HepG2 (cell line): ENCODE data around the gene SEMA7A. TPM values are rescaled to one million over a fixed set of nuclear protein-coding genes. Genes with fewer than 3 reads are reported as not detected.

ENCODE experiments used
- CEBPB ChIP-seq: IDR thresholded peaks from 2 replicates; pipeline ENCODE4 v1.6.1; 2011; ENCODE audit warnings: low read depth, low read length, improper control_type of control experiment, borderline replicate concordance
- CHD4 ChIP-seq: fragments of 200-600 bp; sonication (generic); IDR thresholded peaks from 2 replicates; pipeline ENCODE4 v1.7.0; 2017; ENCODE audit warnings: mild to moderate bottlenecking, low read length, borderline replicate concordance
- FOXA1 ChIP-seq, 2 experiments: fragments of 450-650 bp in 1 of 2; sonication (generic) in 1 of 2; formaldehyde crosslinking in 1 of 2; IDR thresholded peaks; 2 replicates each; pipeline versions ENCODE4 v1.4.0 to v1.6.1; 2016 to 2020; ENCODE audit warnings: missing genetic modification reagents in 1 of 2
- FOXJ3 ChIP-seq: sonication (generic); formaldehyde crosslinking; IDR thresholded peaks from 2 replicates; pipeline ENCODE4 v1.4.0; 2020; ENCODE audit warnings: missing genetic modification reagents, mild to moderate bottlenecking, borderline replicate concordance
- FOXO1 ChIP-seq: sonication (generic); formaldehyde crosslinking; IDR thresholded peaks from 2 replicates; pipeline ENCODE4 v1.4.0; 2020; ENCODE audit warnings: missing genetic modification reagents
- HMG20A ChIP-seq: IDR thresholded peaks from 2 replicates; pipeline ENCODE4 v1.6.1; 2016; ENCODE audit warnings: borderline replicate concordance
- MBD4 ChIP-seq: IDR thresholded peaks from 2 replicates; pipeline ENCODE4 v1.6.1; 2012; ENCODE audit warnings: low read length, inconsistent platforms, borderline replicate concordance
- MYNN ChIP-seq: sonication (generic); formaldehyde crosslinking; IDR thresholded peaks from 2 replicates; pipeline ENCODE4 v1.4.0; 2020; ENCODE audit warnings: mild to moderate bottlenecking, low read depth, missing genetic modification reagents
- PHB2 ChIP-seq: fragments of 450-650 bp; IDR thresholded peaks from 2 replicates; pipeline ENCODE4 v1.6.1; 2018; ENCODE audit not compliant: partially characterized antibody
- SMAD1 ChIP-seq: sonication (generic); formaldehyde crosslinking; IDR thresholded peaks from 2 replicates; pipeline ENCODE4 v1.4.0; 2020; ENCODE audit warnings: missing genetic modification reagents, low read depth, mild to moderate bottlenecking, borderline replicate concordance
- SRSF4 ChIP-seq: fragments of 200-400 bp; formaldehyde crosslinking; IDR thresholded peaks from one replicate; pipeline ENCODE4 v1.6.1; 2018; ENCODE audit warnings: mild to moderate bottlenecking, low read depth, low read length, moderate library complexity; ENCODE audit not compliant: poor library complexity, severe bottlenecking
- ZFP90 ChIP-seq: sonication (generic); formaldehyde crosslinking; IDR thresholded peaks from 2 replicates; pipeline ENCODE4 v1.8.0; 2022; ENCODE audit warnings: missing genetic modification reagents, mild to moderate bottlenecking, inconsistent platforms, borderline replicate concordance
- ZFX ChIP-seq: sonication (generic); formaldehyde crosslinking; IDR thresholded peaks from 2 replicates; pipeline ENCODE4 v1.4.0; 2020; ENCODE audit warnings: mild to moderate bottlenecking, low read depth, missing genetic modification reagents, moderate library complexity
- ZNF143 ChIP-seq: sonication (generic); formaldehyde crosslinking; IDR thresholded peaks from 2 replicates; pipeline ENCODE4 v1.4.0; 2020; ENCODE audit warnings: missing genetic modification reagents
- ZNF207 ChIP-seq: fragments of 450-650 bp; IDR thresholded peaks from 2 replicates; pipeline ENCODE4 v1.6.1; 2016; ENCODE audit warnings: antibody characterized with exemption, borderline replicate concordance
- ZNF296 ChIP-seq: sonication (generic); formaldehyde crosslinking; conservative IDR thresholded peaks from 2 replicates; pipeline ENCODE4 v1.5.0; 2020; ENCODE audit warnings: mild to moderate bottlenecking, missing genetic modification reagents
- ZNF660 ChIP-seq: sonication (generic); formaldehyde crosslinking; IDR thresholded peaks from 2 replicates; pipeline ENCODE4 v1.5.1; 2020; ENCODE audit warnings: mild to moderate bottlenecking, low read depth, missing genetic modification reagents, borderline replicate concordance
- ZNF749 ChIP-seq: sonication (generic); formaldehyde crosslinking; IDR thresholded peaks from 2 replicates; pipeline ENCODE4 v1.8.0; 2022; ENCODE audit warnings: mild to moderate bottlenecking, missing genetic modification reagents, moderate library complexity, borderline replicate concordance
- ZNF775 ChIP-seq: sonication (generic); formaldehyde crosslinking; IDR thresholded peaks from 2 replicates; pipeline ENCODE4 v1.4.0; 2020; ENCODE audit warnings: missing genetic modification reagents, mild to moderate bottlenecking, moderate library complexity, borderline replicate concordance
- ZNF879 ChIP-seq: sonication (generic); formaldehyde crosslinking; IDR thresholded peaks from 2 replicates; pipeline ENCODE4 v1.8.1; 2023; ENCODE audit warnings: missing genetic modification reagents
- ZSCAN22 ChIP-seq: sonication (generic); formaldehyde crosslinking; IDR thresholded peaks from 2 replicates; pipeline ENCODE4 v1.4.0; 2020; ENCODE audit warnings: mild to moderate bottlenecking, missing genetic modification reagents
- ZSCAN9 ChIP-seq: IDR thresholded peaks from 2 replicates; pipeline ENCODE4 v1.6.1; 2016; ENCODE audit warnings: borderline replicate concordance
- polyA plus RNA-seq, 8 experiments: library from polyadenylated mRNA; depleted of rRNA in 3 of 8; stranded (reverse) in 7 of 8; unstranded in 1 of 8; fragments of >200 nt; fragmentation: Illumina TruSeq in 4 of 8; extraction: Trizol in 4 of 8; gene quantifications; 2 replicates each; pipeline versions ENCODE4 v1.2.1 to v1.2.3, GENCODE V29; 2011 to 2016; ENCODE audit warnings: low read depth in 4 of 8, missing spikeins in 1 of 8, mixed read lengths in 1 of 8; ENCODE audit not compliant: insufficient read depth in 1 of 8
- total RNA-seq, 5 experiments: library from RNA; depleted of rRNA; stranded (reverse); fragments of >200 nt; fragmentation: Illumina TruSeq; extraction: Trizol; gene quantifications; 2 replicates each; pipeline ENCODE4 v1.2.3, GENCODE V29; 2016; ENCODE audit warnings: low read depth in 1 of 5
- TF ChIP-seq, protein P1 (sequence below): IDR thresholded peaks from 2 replicates; pipeline ENCODE4 v1.6.1; 2016; ENCODE audit warnings: low read depth, borderline replicate concordance
- TF ChIP-seq, protein P2 (sequence below): sonication (generic); formaldehyde crosslinking; conservative IDR thresholded peaks from 2 replicates; pipeline ENCODE4 v1.8.0; 2022; ENCODE audit warnings: mild to moderate bottlenecking, moderate library complexity, missing genetic modification reagents
- TF ChIP-seq, protein P3 (sequence below): sonication (generic); formaldehyde crosslinking; IDR thresholded peaks from 2 replicates; pipeline ENCODE4 v1.4.0; 2020; ENCODE audit warnings: missing genetic modification reagents, borderline replicate concordance
- TF ChIP-seq, protein P4 (sequence below): sonication (generic); formaldehyde crosslinking; IDR thresholded peaks from 2 replicates; pipeline ENCODE4 v1.8.0; 2022; ENCODE audit warnings: mild to moderate bottlenecking, missing genetic modification reagents, moderate library complexity

Gene SEMA7A
- total and polyA plus RNA-seq, 2 of the 13 experiments (the other 11 are each of a cell fraction or from before 2014, with no cell fraction given) = 9.0 to 15.8 TPM

DNA sequence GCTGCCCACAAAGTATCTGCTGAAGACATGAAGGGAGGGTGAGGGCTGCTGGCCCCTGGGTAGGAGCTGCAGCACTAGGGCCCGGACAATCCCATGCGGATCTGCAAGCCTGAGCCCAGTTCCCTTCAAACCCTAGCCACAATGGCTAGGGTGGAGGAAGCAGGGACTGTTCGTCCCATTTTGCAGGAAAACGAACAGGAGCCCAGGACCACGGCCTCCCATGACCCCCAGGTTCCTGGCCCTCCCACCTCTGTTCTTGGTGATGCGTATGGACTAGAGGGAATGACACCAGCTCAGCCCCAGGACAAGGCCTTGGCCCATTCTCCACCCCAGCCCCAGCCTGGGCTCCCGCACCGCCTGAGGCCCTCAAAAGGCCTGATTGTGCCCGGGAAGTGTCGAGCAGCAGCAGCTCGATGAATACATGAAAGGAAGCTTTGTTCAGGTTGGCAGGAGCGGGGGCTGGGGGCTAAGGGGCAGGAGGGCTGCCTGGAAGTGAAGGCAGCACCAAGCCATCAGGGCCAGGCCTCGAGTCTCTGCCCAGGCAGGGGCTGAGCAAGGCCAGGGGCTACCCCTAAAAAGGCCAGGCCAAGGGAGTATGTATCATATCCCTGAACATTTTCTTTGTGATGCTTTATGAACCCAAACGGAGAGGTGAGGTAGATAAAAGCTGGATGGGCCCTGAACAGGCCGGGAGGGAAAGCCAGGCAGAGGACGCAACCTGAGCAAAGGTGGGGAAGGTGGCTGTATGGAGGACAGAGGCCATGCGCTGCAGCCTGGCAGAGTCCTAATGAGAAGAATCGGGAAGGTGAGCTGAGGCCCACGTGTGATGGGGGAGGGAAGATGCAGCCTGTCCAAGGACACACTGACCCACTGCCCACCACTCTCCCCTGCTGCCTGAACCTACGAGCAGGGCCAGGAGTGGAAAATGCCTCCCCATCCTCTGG lies 12.2 kb downstream of the SEMA7A start (continued):
- no peak for TF ChIP-seq SRSF4
- TF ChIP-seq ZNF207 = no peak
- TF ChIP-seq ZNF879 (CRISPR knock-in tag) = no peak
- TF ChIP-seq, protein P1, sequence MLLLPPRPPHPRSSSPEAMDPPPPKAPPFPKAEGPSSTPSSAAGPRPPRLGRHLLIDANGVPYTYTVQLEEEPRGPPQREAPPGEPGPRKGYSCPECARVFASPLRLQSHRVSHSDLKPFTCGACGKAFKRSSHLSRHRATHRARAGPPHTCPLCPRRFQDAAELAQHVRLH (CRISPR knock-in tag) = 0 out of 2 replicates have a peak, but pooled peaks have one; percentile 17
- TF ChIP-seq, protein P2, sequence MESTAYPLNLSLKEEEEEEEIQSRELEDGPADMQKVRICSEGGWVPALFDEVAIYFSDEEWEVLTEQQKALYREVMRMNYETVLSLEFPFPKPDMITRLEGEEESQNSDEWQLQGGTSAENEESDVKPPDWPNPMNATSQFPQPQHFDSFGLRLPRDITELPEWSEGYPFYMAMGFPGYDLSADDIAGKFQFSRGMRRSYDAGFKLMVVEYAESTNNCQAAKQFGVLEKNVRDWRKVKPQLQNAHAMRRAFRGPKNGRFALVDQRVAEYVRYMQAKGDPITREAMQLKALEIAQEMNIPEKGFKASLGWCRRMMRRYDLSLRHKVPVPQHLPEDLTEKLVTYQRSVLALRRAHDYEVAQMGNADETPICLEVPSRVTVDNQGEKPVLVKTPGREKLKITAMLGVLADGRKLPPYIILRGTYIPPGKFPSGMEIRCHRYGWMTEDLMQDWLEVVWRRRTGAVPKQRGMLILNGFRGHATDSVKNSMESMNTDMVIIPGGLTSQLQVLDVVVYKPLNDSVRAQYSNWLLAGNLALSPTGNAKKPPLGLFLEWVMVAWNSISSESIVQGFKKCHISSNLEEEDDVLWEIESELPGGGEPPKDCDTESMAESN = no peak
- peak; percentile 94 for TF ChIP-seq ZFX (CRISPR knock-in tag)
- no peak for TF ChIP-seq FOXJ3 (CRISPR knock-in tag)
- no peak; the same call in 1 of the 2 replicates for TF ChIP-seq SMAD1 (CRISPR knock-in tag)
- TF ChIP-seq, protein P3, sequence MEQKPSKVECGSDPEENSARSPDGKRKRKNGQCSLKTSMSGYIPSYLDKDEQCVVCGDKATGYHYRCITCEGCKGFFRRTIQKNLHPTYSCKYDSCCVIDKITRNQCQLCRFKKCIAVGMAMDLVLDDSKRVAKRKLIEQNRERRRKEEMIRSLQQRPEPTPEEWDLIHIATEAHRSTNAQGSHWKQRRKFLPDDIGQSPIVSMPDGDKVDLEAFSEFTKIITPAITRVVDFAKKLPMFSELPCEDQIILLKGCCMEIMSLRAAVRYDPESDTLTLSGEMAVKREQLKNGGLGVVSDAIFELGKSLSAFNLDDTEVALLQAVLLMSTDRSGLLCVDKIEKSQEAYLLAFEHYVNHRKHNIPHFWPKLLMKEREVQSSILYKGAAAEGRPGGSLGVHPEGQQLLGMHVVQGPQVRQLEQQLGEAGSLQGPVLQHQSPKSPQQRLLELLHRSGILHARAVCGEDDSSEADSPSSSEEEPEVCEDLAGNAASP (CRISPR knock-in tag) = peak; percentile 79; the same call in 1 of the 2 replicates
- TF ChIP-seq, protein P4, sequence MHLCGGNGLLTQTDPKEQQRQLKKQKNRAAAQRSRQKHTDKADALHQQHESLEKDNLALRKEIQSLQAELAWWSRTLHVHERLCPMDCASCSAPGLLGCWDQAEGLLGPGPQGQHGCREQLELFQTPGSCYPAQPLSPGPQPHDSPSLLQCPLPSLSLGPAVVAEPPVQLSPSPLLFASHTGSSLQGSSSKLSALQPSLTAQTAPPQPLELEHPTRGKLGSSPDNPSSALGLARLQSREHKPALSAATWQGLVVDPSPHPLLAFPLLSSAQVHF (CRISPR knock-in tag) = no peak
- TF ChIP-seq FOXO1 (CRISPR knock-in tag) = peak; percentile 52
- TF ChIP-seq MYNN (CRISPR knock-in tag) = no peak
- TF ChIP-seq HMG20A (CRISPR knock-in tag) = peak; percentile 16; the same call in 1 of the 2 replicates
- TF ChIP-seq CHD4 = no peak
- no peak for TF ChIP-seq ZNF296 (CRISPR knock-in tag)
- no peak for TF ChIP-seq ZSCAN22 (CRISPR knock-in tag)
- 0 out of 2 replicates have a peak, but pooled peaks have one; percentile 49 for TF ChIP-seq ZFP90
- no peak for TF ChIP-seq ZNF749 (CRISPR knock-in tag)
- TF ChIP-seq ZSCAN9 (CRISPR knock-in tag) = no peak
- TF ChIP-seq MBD4 = no peak
- TF ChIP-seq ZNF775 (CRISPR knock-in tag) = no peak
- no peak for TF ChIP-seq CEBPB
- TF ChIP-seq PHB2 = no peak
- no peak for TF ChIP-seq FOXA1 (IDR thresholded peaks at IDR 0.05)
- no peak for TF ChIP-seq FOXA1 (CRISPR knock-in tag; IDR thresholded peaks at IDR 0.05)
- no peak for TF ChIP-seq ZNF660 (CRISPR knock-in tag)
- no peak for TF ChIP-seq ZNF143 (CRISPR knock-in tag)
